ENCODE measurements around the gene TDRD9.

DNA sequence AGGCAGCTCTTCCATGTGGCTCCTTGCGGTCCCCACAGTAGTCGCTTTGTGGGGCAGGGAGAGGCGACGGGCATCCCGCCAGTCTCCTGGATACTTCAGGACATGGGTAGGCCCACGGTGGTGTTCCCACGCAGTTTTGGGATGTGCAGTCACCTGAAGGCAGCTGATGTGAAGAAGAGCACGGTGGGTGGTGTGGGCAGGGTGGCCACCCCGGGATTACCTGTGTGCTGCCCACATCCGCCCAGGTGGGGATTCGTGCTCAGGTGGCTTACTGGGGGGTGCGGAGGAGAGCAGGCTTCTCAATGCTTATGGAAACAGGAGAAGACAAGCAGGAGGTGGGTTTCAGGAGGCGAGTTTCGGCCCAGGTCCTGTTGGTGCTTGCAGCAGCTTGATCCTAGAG is 28.4 kb upstream of the TDRD9 start:
- TF ChIP-seq EZH2 (IDR thresholded peaks at IDR 0.05; ENCODE audit: insufficient read depth, poor library complexity, severe bottlenecking) (no peak), EZH2phosphoT487 (IDR thresholded peaks at IDR 0.05; ENCODE audit: insufficient read depth, low read depth) (no peak)
